Heart right ventricle (tissue), 16 donors: ENCODE results near the gene SPATA17. TPM values are rescaled to one million over a fixed set of nuclear protein-coding genes. Genes with fewer than 3 reads are reported as not detected.

ENCODE experiments used
- ATAC-seq, 8 donors: fragments of 200-7000 bp; cut with Tn5 transposase; one replicate each; pipeline ENCODE4 v1.9.1; 2020; ENCODE audit warnings: mild to moderate bottlenecking in 8 of 8, moderate library complexity in 8 of 8, moderate number of reproducible peaks in 1 of 8
- DNase-seq, 2 donors: peaks; one replicate each; pipeline ENCODE4 v3.0.0-alpha.2; 2020
- H3K27ac ChIP-seq, 10 donors: fragments of 200-600 bp; sonication (generic) in 2 of 10; one replicate each; pipeline versions ENCODE4 v1.5.0 to v1.8.0; 2020 to 2022; ENCODE audit warnings: mild to moderate bottlenecking in 3 of 10
- H3K27me3 ChIP-seq, 7 donors: fragments of 200-600 bp; one replicate each; pipeline ENCODE4 v1.8.0; 2021 to 2022; ENCODE audit warnings: mild to moderate bottlenecking in 2 of 7
- H3K36me3 ChIP-seq, 9 donors: fragments of 200-600 bp; sonication (generic) in 1 of 9; one replicate each; pipeline versions ENCODE4 v1.5.0 to v1.8.0; 2020 to 2022; ENCODE audit warnings: mild to moderate bottlenecking in 2 of 9
- H3K4me1 ChIP-seq, 9 donors: fragments of 200-600 bp; sonication (generic) in 1 of 9; one replicate each; pipeline versions ENCODE4 v1.5.0 to v1.8.0; 2020 to 2022; ENCODE audit warnings: mild to moderate bottlenecking in 4 of 9
- H3K4me3 ChIP-seq, 10 donors: fragments of 200-600 bp; sonication (generic) in 2 of 10; one replicate each; pipeline versions ENCODE4 v1.5.0 to v1.8.0; 2020 to 2022; ENCODE audit warnings: mild to moderate bottlenecking in 7 of 10, moderate library complexity in 2 of 10
- H3K9me3 ChIP-seq, 11 donors: fragments of 200-600 bp in 10 of 11; sonication (generic) in 2 of 11; one replicate each; pipeline versions ENCODE4 v1.5.0 to v1.8.0; 2013 to 2022; ENCODE audit warnings: mild to moderate bottlenecking in 2 of 11, control low read depth in 1 of 11, moderate library complexity in 1 of 11
- CTCF ChIP-seq, 9 donors: fragments of 200-600 bp; sonication (generic) in 2 of 9; IDR thresholded peaks; one replicate each; pipeline versions ENCODE4 v1.5.0 to v1.8.0; 2021 to 2022; ENCODE audit warnings: antibody characterized with exemption in 9 of 9, mild to moderate bottlenecking in 5 of 9, moderate library complexity in 1 of 9
- WGBS, 2 donors: extraction: QIAGEN DNeasy Blood & Tissue Kit; methylation state at CpG; one replicate each; pipeline ENCODE4 v1.1.7; 2013; ENCODE audit warnings: inconsistent platforms in 1 of 2; 5-methylcytosine and 5-hydroxymethylcytosine counted together
- intact Hi-C, 10 donors: fragments of 100-400 bp; cut with DNase I; formaldehyde crosslinking; loops; one replicate each; pipeline versions ENCODE4 v1.11.1 to v1.14.2; 2022
- polyA plus RNA-seq, 2 donors: library from polyadenylated mRNA; stranded (reverse); fragments of 200-250 nt; gene quantifications; one replicate each; pipeline ENCODE4 v1.2.3, GENCODE V29; 2013
- total RNA-seq, 10 donors: library from RNA; stranded (reverse); fragmentation: NEBNext Ultra II Directional in 3 of 10; extraction: Animal tissue kit (Norgen Biotek cat#: 25700) in 3 of 10; gene quantifications; one replicate each; pipeline versions ENCODE4 v1.2.1 to v1.2.4, GENCODE V29; 2021 to 2023
- donor health status: Arrhythmogenic right ventricular cardiomyopathy.
- donor health status: ischemic (EF 13 %, LVEDD 7.1; RV severe dilation, severe dysfunction).
- donor health status: healthy with polysubstance abuse.
- donor health status: DM: no; HTN: yes; CAD: no.
- donor health status: DM: no; HTN: no; CAD: no.
- donor health status: ischemic (EF 25% LVEDD 6.9; RV normal size, moderate dysfunction).
- donor health status: ischemic (EF 25% LVEDD 5.7; RV mildly dilated, moderate dysfunction).
- donor health status: healthy.
- donor health status: DM: yes; HTN: yes; CAD: no.
- donor health status: Ischemic cardiomyopathy.
- donor health status: ischemic (EF 35%, LVEDD 5.7; RV mildly dilated, moderate dysfunction).
- donor health status: nonischemic (EF 11% LVEDD 7.7; RV severe dilation, severe dysfunction).
- donor health status: DM: yes; HTN: yes; CAD: no.
- donor health status: PGD.
- donor health status: ischemic (EF 29% LVEDD 5.4; RV normal size, mild dysfunction).
- donor health status: nonischemic (EF 23%, LVEDD 6.1; RV moderate dilation, normal function).

The SPATA17 gene
- total and polyA plus RNA-seq, 12 donors: 0.51 to 3.3 (median 1.3) TPM

DNA sequence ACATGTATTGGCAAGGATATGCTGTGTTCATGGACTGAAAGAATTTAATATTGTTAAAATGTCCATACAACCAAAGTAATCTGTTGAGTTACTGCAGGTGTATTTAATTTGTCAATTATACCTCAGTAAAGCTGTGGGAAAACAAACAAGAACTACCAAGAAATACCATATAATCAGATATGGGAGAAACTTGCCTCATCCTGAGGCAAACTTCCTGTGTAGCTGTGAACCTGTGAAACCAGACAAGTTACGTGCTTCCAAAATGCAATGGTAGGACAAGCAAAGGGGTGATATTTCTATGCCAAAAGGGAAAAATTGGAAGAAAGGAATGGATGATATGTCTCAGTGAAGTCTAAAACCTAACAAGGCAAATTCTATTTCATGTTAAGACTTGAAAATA is 174.6 kb downstream of the SPATA17 start:
- no peaks in the 10 kb centered on the region for H3K36me3 ChIP-seq
- 80 to 85% methylated on average over 1 of the region's 1 CpG for WGBS, 2 donors
- ATAC-seq (no peak), DNase-seq (no peak)
- H3K4me1 ChIP-seq: no peaks in the 10 kb centered on the region
- H3K9me3 ChIP-seq: peaks cover 0 to 4% (median 0%) of the 10 kb centered on the region in 11 donors
- intact Hi-C loops: no loop called here
- TF ChIP-seq CTCF (IDR thresholded peaks at IDR 0.05): no peak
- H3K27me3 ChIP-seq: no peaks in the 10 kb centered on the region
- H3K4me3 ChIP-seq: no peak overlapping the region
- H3K27ac ChIP-seq: no peak overlapping the region

GRCh38 chr1:217812175-217812574 is 181.0 kb downstream of the SPATA17 start:
- intact Hi-C loops: no loop called here
- Histone ChIP-seq H3K36me3 (no peaks in the 10 kb centered on the region), H3K9me3 (peaks cover 0 to 12% (median 0%) of the 10 kb centered on the region in 11 donors), H3K4me1 (no peaks in the 10 kb centered on the region), H3K27ac (no peak overlapping the region), H3K4me3 (no peak overlapping the region), H3K27me3 (no peaks in the 10 kb centered on the region)
- TF ChIP-seq CTCF (IDR thresholded peaks at IDR 0.05): no peak
- DNase-seq: no peak
- no peak for ATAC-seq
- WGBS, 2 donors: 90 to 94% methylated on average over 2 of the region's 2 CpGs

- Histone ChIP-seq H3K4me3 (no peak overlapping the region), H3K27ac (no peak overlapping the region), H3K9me3 (peaks cover 0 to 17% (median 0%) of the 10 kb centered on the region in 11 donors), H3K36me3 (no peaks in the 10 kb centered on the region), H3K27me3 (no peaks in the 10 kb centered on the region), H3K4me1 (no peaks in the 10 kb centered on the region)
- TF ChIP-seq CTCF (IDR thresholded peaks at IDR 0.05): no peak
- ATAC-seq: no peak
- intact Hi-C loops: no loop called here
- DNase-seq: no peak
- WGBS, 2 donors: 70 to 71% methylated on average over 5 of the region's 5 CpGs
These were observed 181.9 kb downstream of the SPATA17 start for GRCh38 chr1:217813031-217813430.

- ATAC-seq (no peak), DNase-seq (no peak)
- no peak overlapping the region for H3K4me3 ChIP-seq
- H3K9me3 ChIP-seq: no peaks in the 10 kb centered on the region
- H3K36me3 ChIP-seq: no peaks in the 10 kb centered on the region
- H3K27ac ChIP-seq: no peak overlapping the region
- intact Hi-C loops: no loop called here
- WGBS, 2 donors: 83 to 85% methylated on average over 2 of the region's 2 CpGs
- no peaks in the 10 kb centered on the region for H3K27me3 ChIP-seq
- TF ChIP-seq CTCF (IDR thresholded peaks at IDR 0.05): no peak
- no peaks in the 10 kb centered on the region for H3K4me1 ChIP-seq
These were observed 206.5 kb downstream of the SPATA17 start for GRCh38 chr1:217837691-217838090.
